Neural crest cell (in vitro differentiated cells): ENCODE results near the gene PTHLH. TPM values are rescaled to one million over a fixed set of nuclear protein-coding genes. Genes with fewer than 3 reads are reported as not detected.

Experiments
- DNase-seq: peaks from one replicate; pipeline ENCODE4 v3.0.0; 2021; ENCODE audit warnings: low read depth, mixed read lengths, low spot score
- H3K27ac Mint-ChIP-seq: one replicate; pipeline ENCODE4 v1.8.0; 2021; ENCODE audit warnings: mild to moderate bottlenecking, mixed read lengths; ENCODE audit not compliant: unreplicated experiment
- H3K27me3 Mint-ChIP-seq: 2 replicates; pipeline ENCODE4 v1.8.0; 2021; ENCODE audit warnings: low read depth, mild to moderate bottlenecking, mixed read lengths
- H3K36me3 Mint-ChIP-seq: 2 replicates; pipeline ENCODE4 v1.8.0; 2021; ENCODE audit warnings: low read depth, mild to moderate bottlenecking, mixed read lengths
- H3K4me1 Mint-ChIP-seq: 2 replicates; pipeline ENCODE4 v1.8.0; 2021; ENCODE audit warnings: mixed read lengths
- H3K4me3 Mint-ChIP-seq: one replicate; pipeline ENCODE4 v1.8.0; 2021; ENCODE audit warnings: mild to moderate bottlenecking, mixed read lengths
- H3K9me3 Mint-ChIP-seq: 2 replicates; pipeline ENCODE4 v1.8.0; 2021; ENCODE audit warnings: mixed read lengths
- total RNA-seq: library from RNA; stranded (reverse); gene quantifications from 2 replicates; pipeline ENCODE4 v1.2.1, GENCODE V29; 2021
- TF ChIP-seq, protein P1 (sequence below): fragments of 200-600 bp; sonication (generic); conservative IDR thresholded peaks from 2 replicates; pipeline ENCODE4 v1.5.0; 2021; ENCODE audit warnings: antibody characterized with exemption, mild to moderate bottlenecking

PTHLH gene
- total RNA-seq, 1 donor from 2014 or later = 0.56 TPM

DNA sequence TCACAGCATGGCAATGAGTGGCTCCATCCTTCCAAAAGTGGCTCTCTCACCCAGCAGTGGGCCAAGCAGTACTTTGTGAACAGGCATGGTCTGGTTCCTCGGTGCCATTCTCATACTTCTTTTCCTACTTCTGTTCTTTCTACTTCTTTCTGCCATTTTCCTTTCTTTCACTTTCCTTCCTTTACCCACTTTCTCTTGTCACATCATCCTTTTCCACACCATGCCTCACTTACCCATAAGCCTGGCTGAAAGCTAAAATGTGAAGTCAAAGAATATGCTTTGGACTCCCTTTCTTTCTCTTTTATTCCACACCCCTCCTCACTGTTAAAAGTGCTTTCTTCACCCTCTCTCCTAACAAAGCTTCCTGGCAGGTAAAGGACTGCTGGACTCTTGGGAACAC, 57.0 kb downstream of the PTHLH start:
- no peak overlapping the region for H3K27ac Mint-ChIP-seq
- DNase-seq = no peak
- no peaks in the 10 kb centered on the region for H3K27me3 Mint-ChIP-seq
- H3K4me3 Mint-ChIP-seq = no peak overlapping the region
- H3K4me1 Mint-ChIP-seq = peaks cover 13% of the 10 kb centered on the region
- TF ChIP-seq, protein P1, sequence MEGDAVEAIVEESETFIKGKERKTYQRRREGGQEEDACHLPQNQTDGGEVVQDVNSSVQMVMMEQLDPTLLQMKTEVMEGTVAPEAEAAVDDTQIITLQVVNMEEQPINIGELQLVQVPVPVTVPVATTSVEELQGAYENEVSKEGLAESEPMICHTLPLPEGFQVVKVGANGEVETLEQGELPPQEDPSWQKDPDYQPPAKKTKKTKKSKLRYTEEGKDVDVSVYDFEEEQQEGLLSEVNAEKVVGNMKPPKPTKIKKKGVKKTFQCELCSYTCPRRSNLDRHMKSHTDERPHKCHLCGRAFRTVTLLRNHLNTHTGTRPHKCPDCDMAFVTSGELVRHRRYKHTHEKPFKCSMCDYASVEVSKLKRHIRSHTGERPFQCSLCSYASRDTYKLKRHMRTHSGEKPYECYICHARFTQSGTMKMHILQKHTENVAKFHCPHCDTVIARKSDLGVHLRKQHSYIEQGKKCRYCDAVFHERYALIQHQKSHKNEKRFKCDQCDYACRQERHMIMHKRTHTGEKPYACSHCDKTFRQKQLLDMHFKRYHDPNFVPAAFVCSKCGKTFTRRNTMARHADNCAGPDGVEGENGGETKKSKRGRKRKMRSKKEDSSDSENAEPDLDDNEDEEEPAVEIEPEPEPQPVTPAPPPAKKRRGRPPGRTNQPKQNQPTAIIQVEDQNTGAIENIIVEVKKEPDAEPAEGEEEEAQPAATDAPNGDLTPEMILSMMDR = no peak
- H3K36me3 Mint-ChIP-seq = no peaks in the 10 kb centered on the region
- peaks cover 5% of the 10 kb centered on the region for H3K9me3 Mint-ChIP-seq

DNA sequence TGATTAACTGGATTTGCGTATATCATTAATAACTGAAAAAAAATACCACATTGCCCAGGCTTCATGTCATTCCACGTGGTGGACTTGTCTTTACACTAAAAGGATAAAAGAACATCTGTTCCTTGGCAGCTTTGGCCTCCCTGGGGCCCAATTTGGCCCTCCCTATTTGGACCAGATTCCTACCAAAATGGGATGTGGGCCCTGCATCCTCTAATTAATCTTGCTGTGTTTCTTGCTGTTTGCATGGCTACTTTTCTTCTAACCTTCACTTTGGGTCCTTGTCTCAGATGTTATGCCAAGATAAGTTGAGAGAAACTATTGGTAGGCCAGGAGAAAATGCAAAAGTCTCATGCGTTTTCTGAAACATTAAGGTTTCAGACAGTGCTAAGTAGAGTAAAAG, 57.5 kb downstream of the PTHLH start:
- TF ChIP-seq, protein P1 = no peak
- H3K27ac Mint-ChIP-seq = no peak overlapping the region
- peaks cover 6% of the 10 kb centered on the region for H3K9me3 Mint-ChIP-seq
- no peak for DNase-seq
- no peaks in the 10 kb centered on the region for H3K36me3 Mint-ChIP-seq
- H3K4me1 Mint-ChIP-seq = peaks cover 8% of the 10 kb centered on the region
- H3K27me3 Mint-ChIP-seq = no peaks in the 10 kb centered on the region
- H3K4me3 Mint-ChIP-seq = no peak overlapping the region

DNA sequence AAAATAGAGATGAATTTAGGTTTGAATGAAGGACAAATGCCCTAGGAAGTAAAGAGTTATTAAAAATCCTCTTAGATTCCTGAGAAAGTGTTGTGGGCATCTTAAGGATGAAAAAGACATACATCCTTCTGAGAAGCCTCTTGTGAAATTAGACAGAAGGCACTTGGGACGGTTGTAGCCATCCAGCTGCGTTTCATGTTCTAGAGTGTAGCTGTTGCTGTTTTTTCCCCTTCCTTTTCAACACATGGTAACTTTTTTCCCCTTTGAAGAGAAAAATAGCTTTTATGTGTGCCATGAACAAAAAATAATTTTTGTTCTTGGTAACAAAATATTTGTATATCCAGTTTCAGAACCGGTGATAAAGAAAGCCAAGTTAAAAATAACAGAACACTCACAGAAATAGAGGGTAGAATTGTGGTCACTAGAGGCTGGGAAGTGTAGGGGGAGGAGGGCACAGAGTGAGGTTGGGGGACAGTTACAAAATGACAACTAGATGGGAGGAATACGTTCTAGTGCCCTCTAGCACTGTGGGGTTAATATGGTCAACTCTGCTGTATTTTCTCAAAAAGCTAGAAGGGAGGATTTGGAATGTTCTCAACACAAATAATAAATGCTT, 58.4 kb downstream of the PTHLH start:
- no peak for DNase-seq
- H3K27ac Mint-ChIP-seq = no peak overlapping the region
- TF ChIP-seq, protein P1 = no peak
- no peaks in the 10 kb centered on the region for H3K36me3 Mint-ChIP-seq
- H3K27me3 Mint-ChIP-seq = no peaks in the 10 kb centered on the region
- H3K4me3 Mint-ChIP-seq = no peak overlapping the region
- H3K4me1 Mint-ChIP-seq = no peaks in the 10 kb centered on the region
- peaks cover 6% of the 10 kb centered on the region for H3K9me3 Mint-ChIP-seq

DNA sequence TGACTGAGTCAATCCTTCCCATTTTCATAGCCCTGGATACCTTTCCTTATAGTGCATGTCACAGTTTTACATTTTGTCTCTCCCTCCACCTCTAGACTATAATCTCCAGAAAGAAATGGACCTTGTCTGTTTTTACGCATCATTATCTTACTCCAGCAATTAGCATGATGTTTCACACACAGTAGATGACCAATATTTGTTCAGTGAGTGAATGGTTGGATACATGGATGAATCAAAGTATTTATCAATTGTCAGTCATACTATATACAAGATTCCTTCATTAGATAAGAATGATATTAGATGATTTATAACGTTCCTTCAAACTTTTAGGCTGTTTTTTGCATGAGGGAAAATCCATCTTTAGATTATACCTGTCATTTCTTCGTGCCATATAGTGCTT, 61.1 kb downstream of the PTHLH start:
- DNase-seq = no peak
- TF ChIP-seq, protein P1 = no peak
- H3K4me1 Mint-ChIP-seq = no peaks in the 10 kb centered on the region
- no peaks in the 10 kb centered on the region for H3K36me3 Mint-ChIP-seq
- H3K4me3 Mint-ChIP-seq = no peak overlapping the region
- H3K9me3 Mint-ChIP-seq = peaks cover 6% of the 10 kb centered on the region
- H3K27me3 Mint-ChIP-seq = no peaks in the 10 kb centered on the region
- no peak overlapping the region for H3K27ac Mint-ChIP-seq

Other genes with a start within 250 kb of the PTHLH start
- gene KLHL42, start 192.5 kb downstream of the PTHLH start, total RNA-seq = 36.4 and 38.5 TPM in 2 replicates
- gene MANSC4, start 192.5 kb downstream of the PTHLH start, total RNA-seq = not detected in 2 replicates
- 12.9 and 13.9 TPM in 2 replicates for gene CCDC91, start 217.7 kb upstream of the PTHLH start, total RNA-seq